ENCODE measurements around the gene BCORL1. TPM values are rescaled to one million over a fixed set of nuclear protein-coding genes. Genes with fewer than 3 reads are reported as not detected.
A peak's percentile ranks its signal among the peaks of the same experiment; 100 is the strongest.

The BCORL1 gene
- total RNA-seq, 1 donor from 2014 or later, result 22.3 TPM

DNA sequence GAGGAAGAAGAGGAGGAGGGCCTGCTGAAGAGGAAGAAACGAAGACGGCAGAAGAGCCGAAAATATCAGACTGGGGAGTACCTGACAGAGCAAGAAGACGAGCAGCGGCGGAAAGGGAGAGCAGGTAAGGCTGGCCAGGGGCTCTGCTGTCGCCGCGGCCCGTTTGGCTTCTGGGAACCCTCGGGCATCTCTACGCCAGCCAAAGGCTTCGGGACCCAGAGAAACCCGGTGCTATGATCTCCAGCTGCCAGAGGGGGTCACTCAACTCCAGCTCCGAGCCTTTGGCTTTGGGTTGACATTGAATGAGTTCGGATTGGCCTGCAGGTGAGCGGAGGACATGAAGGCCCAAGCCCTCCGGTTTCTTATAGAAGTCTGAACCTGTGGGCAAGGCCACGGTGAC is 42.8 kb downstream of the BCORL1 start:
- H3K9me3 ChIP-seq (ENCODE audit: insufficient read depth, low read depth, low read length), result no peaks in the 10 kb centered on the region
- Mint-ChIP-seq H3K27ac (ENCODE audit: unreplicated experiment) (no peak overlapping the region), H3K36me3 (ENCODE audit: low read depth, unreplicated experiment) (peaks cover 10% of the 10 kb centered on the region), H3K4me3 (ENCODE audit: unreplicated experiment) (no peak overlapping the region), H3K27me3 (ENCODE audit: low read depth, unreplicated experiment) (no peaks in the 10 kb centered on the region), H3K9me3 (ENCODE audit: unreplicated experiment) (no peaks in the 10 kb centered on the region), H3K4me1 (ENCODE audit: low read depth, unreplicated experiment) (no peaks in the 10 kb centered on the region)
- H3K4me1 ChIP-seq (ENCODE audit: insufficient read depth, low read length), result no peaks in the 10 kb centered on the region
- no peak for FAIRE-seq
- H3K4me2 ChIP-seq (ENCODE audit: low read length), result no peak overlapping the region
- H3K79me2 ChIP-seq (ENCODE audit: insufficient read depth, low read length), result no peaks in the 10 kb centered on the region
- DNase-seq (ENCODE audit: low read depth), result no peak
- H3K27ac ChIP-seq (ENCODE audit: low read depth, low read length), result no peak overlapping the region
- no peak overlapping the region for H3K9ac ChIP-seq (ENCODE audit: low read length)
- H3K4me3 ChIP-seq (ENCODE audit: insufficient read depth, low read depth, low read length), result no peak overlapping the region
- no peaks in the 10 kb centered on the region for H3K36me3 ChIP-seq (ENCODE audit: insufficient read depth, low read length)
- H3K27me3 ChIP-seq (ENCODE audit: insufficient read depth, low read length), result no peaks in the 10 kb centered on the region
- TF ChIP-seq, protein P1, sequence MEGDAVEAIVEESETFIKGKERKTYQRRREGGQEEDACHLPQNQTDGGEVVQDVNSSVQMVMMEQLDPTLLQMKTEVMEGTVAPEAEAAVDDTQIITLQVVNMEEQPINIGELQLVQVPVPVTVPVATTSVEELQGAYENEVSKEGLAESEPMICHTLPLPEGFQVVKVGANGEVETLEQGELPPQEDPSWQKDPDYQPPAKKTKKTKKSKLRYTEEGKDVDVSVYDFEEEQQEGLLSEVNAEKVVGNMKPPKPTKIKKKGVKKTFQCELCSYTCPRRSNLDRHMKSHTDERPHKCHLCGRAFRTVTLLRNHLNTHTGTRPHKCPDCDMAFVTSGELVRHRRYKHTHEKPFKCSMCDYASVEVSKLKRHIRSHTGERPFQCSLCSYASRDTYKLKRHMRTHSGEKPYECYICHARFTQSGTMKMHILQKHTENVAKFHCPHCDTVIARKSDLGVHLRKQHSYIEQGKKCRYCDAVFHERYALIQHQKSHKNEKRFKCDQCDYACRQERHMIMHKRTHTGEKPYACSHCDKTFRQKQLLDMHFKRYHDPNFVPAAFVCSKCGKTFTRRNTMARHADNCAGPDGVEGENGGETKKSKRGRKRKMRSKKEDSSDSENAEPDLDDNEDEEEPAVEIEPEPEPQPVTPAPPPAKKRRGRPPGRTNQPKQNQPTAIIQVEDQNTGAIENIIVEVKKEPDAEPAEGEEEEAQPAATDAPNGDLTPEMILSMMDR (IDR thresholded peaks at IDR 0.05; ENCODE audit: insufficient read depth, low read depth, low read length), result no peak
- no peak for TF ChIP-seq EZH2 (IDR thresholded peaks at IDR 0.05; ENCODE audit: insufficient read depth, low read length)
- H2AFZ ChIP-seq (ENCODE audit: low read depth, low read length), result no peak overlapping the region
- H4K20me1 ChIP-seq (ENCODE audit: insufficient read depth, low read length), result no peaks in the 10 kb centered on the region

DNA sequence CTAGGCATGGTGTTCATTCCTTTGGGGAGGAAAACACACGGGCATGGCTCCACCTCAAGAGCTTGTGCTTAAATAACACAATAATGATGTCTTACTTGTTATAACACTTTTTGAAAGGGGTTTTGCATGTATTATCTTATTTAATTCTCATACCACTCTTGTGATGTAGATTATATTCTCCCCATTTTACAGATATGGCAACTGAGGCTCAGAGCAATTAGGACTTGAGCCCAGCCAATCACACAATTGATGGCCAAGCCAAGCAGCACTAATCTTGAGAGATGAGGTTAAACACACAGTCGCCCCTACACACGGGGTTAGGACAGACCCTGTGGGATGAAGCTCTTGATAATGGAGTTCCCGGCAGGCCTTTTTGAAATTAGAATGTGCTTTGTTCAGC is 45.1 kb downstream of the BCORL1 start:
- H3K4me1 Mint-ChIP-seq (ENCODE audit: low read depth, unreplicated experiment), result no peaks in the 10 kb centered on the region
- no peaks in the 10 kb centered on the region for H4K20me1 ChIP-seq (ENCODE audit: insufficient read depth, low read length)
- H3K9ac ChIP-seq (ENCODE audit: low read length), result no peak overlapping the region
- no peak overlapping the region for H3K4me3 Mint-ChIP-seq (ENCODE audit: unreplicated experiment)
- H3K36me3 Mint-ChIP-seq (ENCODE audit: low read depth, unreplicated experiment), result peaks cover 15% of the 10 kb centered on the region
- no peak overlapping the region for H2AFZ ChIP-seq (ENCODE audit: low read depth, low read length)
- no peak overlapping the region for H3K4me3 ChIP-seq (ENCODE audit: insufficient read depth, low read depth, low read length)
- H3K9me3 Mint-ChIP-seq (ENCODE audit: unreplicated experiment), result no peaks in the 10 kb centered on the region
- TF ChIP-seq EZH2 (IDR thresholded peaks at IDR 0.05; ENCODE audit: insufficient read depth, low read length), result no peak
- TF ChIP-seq, protein P1 (IDR thresholded peaks at IDR 0.05; ENCODE audit: insufficient read depth, low read depth, low read length), result no peak
- no peaks in the 10 kb centered on the region for H3K79me2 ChIP-seq (ENCODE audit: insufficient read depth, low read length)
- H3K27me3 Mint-ChIP-seq (ENCODE audit: low read depth, unreplicated experiment), result no peaks in the 10 kb centered on the region
- DNase-seq (ENCODE audit: low read depth), result no peak
- no peak overlapping the region for H3K27ac ChIP-seq (ENCODE audit: low read depth, low read length)
- FAIRE-seq, result peak; percentile 72
- H3K36me3 ChIP-seq (ENCODE audit: insufficient read depth, low read length), result no peaks in the 10 kb centered on the region
- H3K27ac Mint-ChIP-seq (ENCODE audit: unreplicated experiment), result no peak overlapping the region
- no peak overlapping the region for H3K4me2 ChIP-seq (ENCODE audit: low read length)
- H3K27me3 ChIP-seq (ENCODE audit: insufficient read depth, low read length), result no peaks in the 10 kb centered on the region
- no peaks in the 10 kb centered on the region for H3K9me3 ChIP-seq (ENCODE audit: insufficient read depth, low read depth, low read length)
- no peaks in the 10 kb centered on the region for H3K4me1 ChIP-seq (ENCODE audit: insufficient read depth, low read length)

DNA sequence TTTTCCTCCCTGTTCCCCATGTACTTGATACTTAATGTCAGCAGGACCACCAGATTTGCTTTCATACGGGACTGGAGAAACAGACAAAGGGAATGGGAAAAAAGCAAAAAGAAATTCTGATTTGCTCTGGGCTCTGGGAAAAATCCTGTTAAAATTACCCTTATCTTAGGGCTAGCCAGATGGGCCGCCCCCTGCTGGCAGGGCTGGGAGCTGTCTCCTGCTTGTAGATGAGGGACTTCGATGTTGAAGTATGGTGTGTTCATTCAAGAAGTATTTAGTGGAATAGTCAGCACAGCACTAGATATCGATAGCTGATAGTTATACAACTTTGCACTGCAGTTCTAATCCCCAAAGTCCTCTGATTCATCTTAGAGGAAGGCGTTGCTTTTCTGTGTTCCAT is 45.8 kb downstream of the BCORL1 start:
- DNase-seq (ENCODE audit: low read depth), result no peak

More for the DNA sequence above, 45.8 kb downstream of the BCORL1 start:
- Histone ChIP-seq H3K79me2 (ENCODE audit: insufficient read depth, low read length) (no peaks in the 10 kb centered on the region), H3K27me3 (ENCODE audit: insufficient read depth, low read length) (no peaks in the 10 kb centered on the region), H3K36me3 (ENCODE audit: insufficient read depth, low read length) (no peaks in the 10 kb centered on the region), H3K27ac (ENCODE audit: low read depth, low read length) (no peak overlapping the region), H2AFZ (ENCODE audit: low read depth, low read length) (no peak overlapping the region), H3K4me1 (ENCODE audit: insufficient read depth, low read length) (no peaks in the 10 kb centered on the region), H3K9me3 (ENCODE audit: insufficient read depth, low read depth, low read length) (no peaks in the 10 kb centered on the region), H3K9ac (ENCODE audit: low read length) (no peak overlapping the region), H3K4me2 (ENCODE audit: low read length) (no peak overlapping the region), H3K4me3 (ENCODE audit: insufficient read depth, low read depth, low read length) (no peak overlapping the region), H4K20me1 (ENCODE audit: insufficient read depth, low read length) (no peaks in the 10 kb centered on the region)
- FAIRE-seq, result peak; percentile 95
- Mint-ChIP-seq H3K9me3 (ENCODE audit: unreplicated experiment) (no peaks in the 10 kb centered on the region), H3K4me1 (ENCODE audit: low read depth, unreplicated experiment) (no peaks in the 10 kb centered on the region), H3K4me3 (ENCODE audit: unreplicated experiment) (no peak overlapping the region), H3K27ac (ENCODE audit: unreplicated experiment) (no peak overlapping the region), H3K36me3 (ENCODE audit: low read depth, unreplicated experiment) (peaks cover 15% of the 10 kb centered on the region), H3K27me3 (ENCODE audit: low read depth, unreplicated experiment) (no peaks in the 10 kb centered on the region)
- TF ChIP-seq, protein P1 (IDR thresholded peaks at IDR 0.05; ENCODE audit: insufficient read depth, low read depth, low read length), result peak; percentile 48
- TF ChIP-seq EZH2 (IDR thresholded peaks at IDR 0.05; ENCODE audit: insufficient read depth, low read length), result no peak

Measured in astrocyte (in vitro differentiated cells and primary cell).